GM12878 (cell line): ENCODE results near the gene KCNJ10. TPM values are rescaled to one million over a fixed set of nuclear protein-coding genes. Genes with fewer than 3 reads are reported as not detected.

Experiments used
- CUX1 ChIP-seq: IDR thresholded peaks from 2 replicates; pipeline ENCODE4 v1.6.1; 2012; ENCODE audit warnings: improper control_type of control experiment, low read depth, low read length; ENCODE audit not compliant: insufficient replicate concordance
- E2F8 ChIP-seq: fragments of 450-650 bp; IDR thresholded peaks from 2 replicates; pipeline ENCODE4 v1.6.1; 2018; ENCODE audit warnings: mild to moderate bottlenecking, low read depth, moderate library complexity; ENCODE audit not compliant: partially characterized antibody
- ELK1 ChIP-seq: IDR thresholded peaks from 2 replicates; pipeline ENCODE4 v1.6.1; 2012; ENCODE audit warnings: low read depth, low read length, improper control_type of control experiment
- GABPA ChIP-seq: IDR thresholded peaks from 2 replicates; pipeline ENCODE4 v1.6.1; 2014; ENCODE audit warnings: antibody characterized with exemption, low read depth, mild to moderate bottlenecking, inconsistent platforms
- HCFC1 ChIP-seq: fragments of 150-350 bp; IDR thresholded peaks from 2 replicates; pipeline ENCODE4 v1.6.1; 2014; ENCODE audit warnings: low read length
- HDGF ChIP-seq: fragments of 450-650 bp; IDR thresholded peaks from 2 replicates; pipeline ENCODE4 v1.6.1; 2016; ENCODE audit warnings: antibody characterized with exemption
- IKZF1 ChIP-seq: fragments of 450-650 bp; conservative IDR thresholded peaks from 2 replicates; pipeline ENCODE4 v1.6.1; 2017; ENCODE audit warnings: antibody characterized with exemption, mild to moderate bottlenecking
- MEF2B ChIP-seq: fragments of 450-650 bp; IDR thresholded peaks from 2 replicates; pipeline ENCODE4 v1.6.1; 2018; ENCODE audit warnings: mild to moderate bottlenecking, moderate library complexity; ENCODE audit not compliant: partially characterized antibody, poor library complexity, severe bottlenecking
- NFYB ChIP-seq: IDR thresholded peaks from 2 replicates; pipeline ENCODE4 v1.6.1; 2011; ENCODE audit warnings: low read depth, mild to moderate bottlenecking, low read length, improper control_type of control experiment, moderate library complexity; ENCODE audit not compliant: insufficient read depth
- NKRF ChIP-seq: fragments of 450-650 bp; conservative IDR thresholded peaks from 2 replicates; pipeline ENCODE4 v1.6.1; 2017; ENCODE audit warnings: mild to moderate bottlenecking, moderate library complexity
- PKNOX1 ChIP-seq: fragments of 450-650 bp; IDR thresholded peaks from 2 replicates; pipeline ENCODE4 v1.6.1; 2016; ENCODE audit warnings: mild to moderate bottlenecking
- POLR2A ChIP-seq: IDR thresholded peaks from 2 replicates; pipeline ENCODE4 v1.6.1; 2011; ENCODE audit warnings: low read depth, mild to moderate bottlenecking, low read length
- POLR2AphosphoS5 ChIP-seq: IDR thresholded peaks from 2 replicates; pipeline ENCODE4 v1.6.1; 2011; ENCODE audit warnings: mild to moderate bottlenecking, low read length, inconsistent platforms
- SP1 ChIP-seq: IDR thresholded peaks from one replicate; pipeline ENCODE4 v1.6.1; 2011; ENCODE audit warnings: low read depth, low read length
- SUZ12 ChIP-seq: fragments of 200-600 bp; sonication (generic); IDR thresholded peaks from one replicate; pipeline ENCODE4 v1.6.1; 2018; ENCODE audit warnings: antibody characterized with exemption, mild to moderate bottlenecking; ENCODE audit not compliant: unreplicated experiment
- TARDBP ChIP-seq: IDR thresholded peaks from 2 replicates; pipeline ENCODE4 v1.6.1; 2016; ENCODE audit warnings: borderline replicate concordance
- polyA plus RNA-seq, 11 experiments: library from polyadenylated mRNA; depleted of rRNA in 4 of 11; unstranded in 6 of 11; stranded (reverse) in 5 of 11; fragments of >200 nt; fragmentation: Nextera tagmentation in 4 of 11; fragmentation: Illumina TruSeq in 1 of 11; extraction: Ambion mirVana in 4 of 11; extraction: Trizol in 1 of 11; gene quantifications; 1 replicate in 1 of 11; 2 replicates in 10 of 11; pipeline versions ENCODE4 v1.2.1 to v1.2.3, GENCODE V29; 2011 to 2016; ENCODE audit warnings: inconsistent platforms in 2 of 11, missing spikeins in 2 of 11, low read depth in 1 of 11
- total RNA-seq, 4 experiments: library from RNA; depleted of rRNA in 3 of 4; stranded (reverse); fragments of >200 nt in 3 of 4; fragmentation: Illumina TruSeq in 1 of 4; extraction: Trizol in 1 of 4; gene quantifications; 2 replicates each; pipeline versions ENCODE4 v1.2.1 to v1.2.3, GENCODE V29; 2013 to 2021

The KCNJ10 gene
- total and polyA plus RNA-seq, 10 of the 15 experiments (the other 5 are each of a cell fraction or from before 2014, with no cell fraction given) = 0.01 to 0.29 (median 0.09) TPM; not detected in 2

- 0 out of 2 replicates have a peak, but pooled peaks have one; percentile 32 for TF ChIP-seq TARDBP
- TF ChIP-seq HCFC1 = peak; percentile 39; the same call in 1 of the 2 replicates
- peak; percentile 42; the same call in 1 of the 2 replicates for TF ChIP-seq NKRF
- TF ChIP-seq CUX1 = no peak
- TF ChIP-seq PKNOX1 = peak; percentile 84
- peak; percentile 76; the same call in 1 of the 2 replicates for TF ChIP-seq ELK1
- TF ChIP-seq MEF2B = peak; percentile 30
- TF ChIP-seq NFYB = peak; percentile 58; the same call in 1 of the 2 replicates
- TF ChIP-seq GABPA = peak; percentile 96
- peak; percentile 85 for TF ChIP-seq SP1
- TF ChIP-seq POLR2AphosphoS5 = peak; percentile 54; the same call in 1 of the 2 replicates
- peak; percentile 79 for TF ChIP-seq POLR2A
- peak; percentile 88 for TF ChIP-seq IKZF1
- TF ChIP-seq HDGF = peak; percentile 89
- TF ChIP-seq SUZ12 = no peak
- peak; percentile 66 for TF ChIP-seq E2F8
Measured at GRCh38 chr1:160031365-160032164, 38.4 kb downstream of the KCNJ10 start, which contains the start of gene PIGM (continued).
